RWPE2 (cell line): Measurements from ENCODE around the gene MAP3K5.

Experiments used
- ATAC-seq: fragments of 200-7000 bp; cut with Tn5 transposase; 3 replicates; pipeline ENCODE4 v1.9.1; 2021; ENCODE audit warnings: low read depth
- DNase-seq: peaks from one replicate; pipeline ENCODE4 v3.0.0-alpha.2; 2020; ENCODE audit warnings: low spot score
- H3K27ac ChIP-seq: fragments of 450-650 bp; 2 replicates; pipeline ENCODE4 v1.5.1; 2017; ENCODE audit warnings: mild to moderate bottlenecking; ENCODE audit not compliant: poor library complexity, severe bottlenecking
- H3K27me3 ChIP-seq: fragments of 250-450 bp; sonication (Bioruptor Pico); 2 replicates; pipeline ENCODE4 v1.5.1; 2021; ENCODE audit warnings: mild to moderate bottlenecking, moderate library complexity; ENCODE audit not compliant: insufficient read depth, poor library complexity, severe bottlenecking
- H3K36me3 ChIP-seq: fragments of 250-450 bp; sonication (Bioruptor Pico); 2 replicates; pipeline ENCODE4 v1.5.1; 2020; ENCODE audit warnings: low read depth, mild to moderate bottlenecking, moderate library complexity
- H3K4me1 ChIP-seq: fragments of 250-450 bp; sonication (Bioruptor Pico); 2 replicates; pipeline ENCODE4 v1.5.1; 2021; ENCODE audit warnings: mild to moderate bottlenecking, moderate library complexity; ENCODE audit not compliant: insufficient read depth, poor library complexity, severe bottlenecking
- H3K4me3 ChIP-seq: fragments of 250-450 bp; sonication (Bioruptor Pico); 2 replicates; pipeline ENCODE4 v1.5.1; 2021; ENCODE audit warnings: mild to moderate bottlenecking, moderate library complexity; ENCODE audit not compliant: severe bottlenecking
- H3K9me3 ChIP-seq: fragments of 250-450 bp; sonication (Bioruptor Pico); 2 replicates; pipeline ENCODE4 v1.5.1; 2021; ENCODE audit warnings: mild to moderate bottlenecking, moderate library complexity; ENCODE audit not compliant: severe bottlenecking
- TF ChIP-seq, protein P1 (sequence below): fragments of 450-650 bp; IDR thresholded peaks from one replicate; pipeline ENCODE4 v1.5.1; 2017; ENCODE audit warnings: mild to moderate bottlenecking, moderate library complexity; ENCODE audit not compliant: poor library complexity, severe bottlenecking

The MAP3K5 gene

DNA sequence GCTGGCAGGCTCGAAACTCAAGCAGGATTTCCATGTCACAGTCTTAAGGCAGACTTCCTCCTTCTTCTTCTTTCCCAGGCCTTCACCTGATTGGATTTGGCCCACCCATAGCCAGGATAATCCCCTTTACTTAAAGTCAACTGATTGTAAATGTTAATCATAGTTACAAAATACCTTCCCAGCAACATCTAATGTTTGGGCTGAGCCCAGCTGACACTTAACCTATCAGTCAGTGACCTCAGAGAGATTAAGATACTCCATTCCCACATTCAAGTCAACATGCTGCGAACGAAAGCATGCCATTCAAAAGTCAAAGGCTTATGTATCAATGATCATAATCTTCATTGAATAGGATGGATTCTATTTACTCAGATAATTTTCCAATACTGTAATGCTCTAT, 258.0 kb downstream of the MAP3K5 start:
- Histone ChIP-seq H3K4me3 (no peak overlapping the region), H3K27me3 (no peaks in the 10 kb centered on the region), H3K36me3 (no peaks in the 10 kb centered on the region), H3K4me1 (no peaks in the 10 kb centered on the region), H3K27ac (no peak overlapping the region), H3K9me3 (peaks cover 3% of the 10 kb centered on the region)
- TF ChIP-seq, protein P1, sequence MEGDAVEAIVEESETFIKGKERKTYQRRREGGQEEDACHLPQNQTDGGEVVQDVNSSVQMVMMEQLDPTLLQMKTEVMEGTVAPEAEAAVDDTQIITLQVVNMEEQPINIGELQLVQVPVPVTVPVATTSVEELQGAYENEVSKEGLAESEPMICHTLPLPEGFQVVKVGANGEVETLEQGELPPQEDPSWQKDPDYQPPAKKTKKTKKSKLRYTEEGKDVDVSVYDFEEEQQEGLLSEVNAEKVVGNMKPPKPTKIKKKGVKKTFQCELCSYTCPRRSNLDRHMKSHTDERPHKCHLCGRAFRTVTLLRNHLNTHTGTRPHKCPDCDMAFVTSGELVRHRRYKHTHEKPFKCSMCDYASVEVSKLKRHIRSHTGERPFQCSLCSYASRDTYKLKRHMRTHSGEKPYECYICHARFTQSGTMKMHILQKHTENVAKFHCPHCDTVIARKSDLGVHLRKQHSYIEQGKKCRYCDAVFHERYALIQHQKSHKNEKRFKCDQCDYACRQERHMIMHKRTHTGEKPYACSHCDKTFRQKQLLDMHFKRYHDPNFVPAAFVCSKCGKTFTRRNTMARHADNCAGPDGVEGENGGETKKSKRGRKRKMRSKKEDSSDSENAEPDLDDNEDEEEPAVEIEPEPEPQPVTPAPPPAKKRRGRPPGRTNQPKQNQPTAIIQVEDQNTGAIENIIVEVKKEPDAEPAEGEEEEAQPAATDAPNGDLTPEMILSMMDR, result no peak
- ATAC-seq (no peak), DNase-seq (no peak)

DNA sequence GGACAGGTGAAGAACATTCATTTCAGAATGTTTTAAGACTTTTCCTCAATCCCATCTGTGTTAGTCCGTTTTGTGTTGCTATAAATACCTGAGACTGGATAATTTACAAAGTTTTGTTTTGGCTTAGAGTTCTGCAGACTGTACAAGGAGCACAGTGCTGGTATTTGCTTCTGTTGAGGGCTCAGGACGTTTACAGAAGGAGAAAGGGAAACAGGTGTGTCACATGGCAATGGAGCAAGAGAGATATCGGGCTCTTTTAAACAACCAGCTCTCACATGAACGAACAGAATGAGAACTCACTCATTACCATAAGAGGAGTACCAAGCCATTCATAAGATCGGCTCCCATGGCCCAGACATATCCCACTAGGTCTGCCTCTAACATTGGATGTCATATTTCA, 258.8 kb downstream of the MAP3K5 start:
- no peak for ATAC-seq
- H3K9me3 ChIP-seq, result peaks cover 3% of the 10 kb centered on the region
- no peaks in the 10 kb centered on the region for H3K4me1 ChIP-seq
- H3K36me3 ChIP-seq, result no peaks in the 10 kb centered on the region
- no peaks in the 10 kb centered on the region for H3K27me3 ChIP-seq
- no peak overlapping the region for H3K4me3 ChIP-seq
- no peak for DNase-seq
- TF ChIP-seq, protein P1, result no peak
- no peak overlapping the region for H3K27ac ChIP-seq

- no peak for ATAC-seq
- no peak overlapping the region for H3K27ac ChIP-seq
- H3K4me1 ChIP-seq, result peaks cover 7% of the 10 kb centered on the region
- H3K27me3 ChIP-seq, result no peaks in the 10 kb centered on the region
- H3K36me3 ChIP-seq, result no peaks in the 10 kb centered on the region
- TF ChIP-seq, protein P1, result no peak
- H3K9me3 ChIP-seq, result peaks cover 3% of the 10 kb centered on the region
- no peak for DNase-seq
- H3K4me3 ChIP-seq, result no peak overlapping the region
These were observed 260.2 kb downstream of the MAP3K5 start for GRCh38 chr6:136532030-136532429.

GRCh38 chr6:136529710-136530109, 262.6 kb downstream of the MAP3K5 start:
- no peak overlapping the region for H3K27ac ChIP-seq
- H3K27me3 ChIP-seq, result no peaks in the 10 kb centered on the region
- DNase-seq (no peak), ATAC-seq (no peak)
- H3K4me3 ChIP-seq, result no peak overlapping the region
- H3K36me3 ChIP-seq, result no peaks in the 10 kb centered on the region
- peaks cover 7% of the 10 kb centered on the region for H3K4me1 ChIP-seq
- TF ChIP-seq, protein P1, result no peak
- no peaks in the 10 kb centered on the region for H3K9me3 ChIP-seq

- peaks cover 7% of the 10 kb centered on the region for H3K4me1 ChIP-seq
- ATAC-seq, result no peak
- TF ChIP-seq, protein P1, result no peak
- DNase-seq, result no peak
- no peaks in the 10 kb centered on the region for H3K9me3 ChIP-seq
- no peak overlapping the region for H3K27ac ChIP-seq
- H3K36me3 ChIP-seq, result no peaks in the 10 kb centered on the region
- H3K27me3 ChIP-seq, result no peaks in the 10 kb centered on the region
- H3K4me3 ChIP-seq, result no peak overlapping the region
These were observed 263.8 kb downstream of the MAP3K5 start for GRCh38 chr6:136528477-136528876.
